HG02763 (cell line): ENCODE data around the gene TECRL.

ENCODE experiments used
- ATAC-seq: cut with Tn5 transposase; IDR thresholded peaks from one replicate; pipeline ENCODE4 v1.9.1; 2021; ENCODE audit warnings: mild to moderate bottlenecking, moderate library complexity; ENCODE audit not compliant: unreplicated experiment

TECRL gene

GRCh38 chr4:64330143-64330542, 79.1 kb downstream of the TECRL start:
- ATAC-seq: no peak

DNA sequence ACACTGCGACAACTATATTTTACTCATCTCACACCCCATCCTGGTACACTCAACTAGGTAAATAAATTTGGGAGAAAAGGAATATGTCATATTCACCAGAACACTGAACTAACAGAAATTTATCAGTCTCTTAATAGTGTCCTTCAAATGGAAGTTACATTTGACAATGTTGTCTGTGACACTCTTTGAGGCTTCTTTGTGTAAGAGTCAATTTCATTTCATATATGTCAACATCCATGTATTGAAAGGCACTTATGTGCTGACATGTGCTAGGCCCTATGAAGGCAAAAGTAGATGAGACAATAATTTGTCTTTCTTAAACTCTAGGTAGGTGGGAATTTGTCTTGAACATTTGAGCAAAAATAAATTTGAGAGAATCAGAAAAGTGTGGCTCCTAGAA, 82.0 kb downstream of the TECRL start:
- no peak for ATAC-seq

DNA sequence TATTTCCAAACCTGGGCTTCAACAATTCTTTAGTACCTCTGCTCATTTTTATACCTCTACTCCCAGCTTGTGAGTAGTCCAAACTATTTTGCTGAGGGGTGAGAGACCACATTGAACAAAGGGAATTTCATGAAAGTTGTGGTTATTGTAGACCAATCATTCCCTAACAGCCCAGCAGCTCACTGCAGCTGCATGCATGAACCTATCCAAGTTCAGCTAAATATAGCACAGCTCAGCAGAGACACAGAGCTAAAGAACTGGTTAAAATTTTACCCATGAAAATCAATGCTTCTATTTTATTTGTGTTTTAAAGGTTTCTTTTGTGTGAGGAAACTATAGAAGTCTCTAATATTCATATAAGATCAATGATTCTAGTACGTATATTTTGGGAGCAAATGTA, 82.7 kb downstream of the TECRL start:
- no peak for ATAC-seq

DNA sequence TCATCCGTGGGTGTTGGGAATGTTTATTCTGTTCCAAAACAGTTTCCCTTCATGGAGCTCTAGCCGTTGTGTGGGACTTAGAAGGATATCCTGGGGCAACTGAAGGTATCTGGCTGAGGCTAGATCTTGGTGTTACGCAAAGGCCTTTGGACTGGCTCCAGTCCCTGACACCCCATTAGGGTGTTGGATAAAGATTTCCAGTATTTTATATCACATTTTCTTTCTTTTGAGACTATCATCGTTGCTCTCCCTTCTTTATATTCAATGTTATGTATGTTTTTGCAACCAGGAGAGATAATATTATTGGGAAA, 103.0 kb downstream of the TECRL start:
- ATAC-seq: no peak

GRCh38 chr4:64305565-64306254, 103.5 kb downstream of the TECRL start:
- ATAC-seq: no peak

- no peak for ATAC-seq
These were observed 136.8 kb downstream of the TECRL start for GRCh38 chr4:64272432-64272831.

DNA sequence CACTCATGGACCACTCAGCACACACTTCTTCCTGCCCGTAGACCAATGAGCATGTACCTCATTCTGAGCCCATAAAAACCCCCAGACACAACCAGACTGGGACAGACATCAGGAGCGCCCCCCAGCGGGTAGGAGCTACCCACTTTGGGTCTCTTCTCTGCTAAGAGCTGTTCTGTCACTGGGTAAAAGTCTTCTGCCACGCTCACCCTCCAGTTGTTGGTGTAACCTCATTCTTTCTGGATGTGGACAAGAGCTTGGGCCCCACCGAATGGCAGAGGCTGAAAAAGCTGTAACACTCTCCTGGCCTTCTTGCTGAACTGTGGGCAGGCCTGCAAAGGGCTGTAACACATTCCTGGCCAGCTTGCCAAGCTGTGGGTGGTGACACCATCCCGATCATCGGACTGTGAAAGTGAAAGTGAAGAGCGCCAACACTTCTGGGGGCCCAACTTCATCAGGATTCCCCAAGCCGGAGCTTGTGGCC, 137.6 kb downstream of the TECRL start:
- ATAC-seq: no peak

GRCh38 chr4:64266669-64267068, 142.6 kb downstream of the TECRL start:
- no peak for ATAC-seq

- ATAC-seq: no peak
These were observed 143.0 kb downstream of the TECRL start for GRCh38 chr4:64266263-64266662.

GRCh38 chr4:64251781-64252180, 157.5 kb downstream of the TECRL start:
- no peak for ATAC-seq

DNA sequence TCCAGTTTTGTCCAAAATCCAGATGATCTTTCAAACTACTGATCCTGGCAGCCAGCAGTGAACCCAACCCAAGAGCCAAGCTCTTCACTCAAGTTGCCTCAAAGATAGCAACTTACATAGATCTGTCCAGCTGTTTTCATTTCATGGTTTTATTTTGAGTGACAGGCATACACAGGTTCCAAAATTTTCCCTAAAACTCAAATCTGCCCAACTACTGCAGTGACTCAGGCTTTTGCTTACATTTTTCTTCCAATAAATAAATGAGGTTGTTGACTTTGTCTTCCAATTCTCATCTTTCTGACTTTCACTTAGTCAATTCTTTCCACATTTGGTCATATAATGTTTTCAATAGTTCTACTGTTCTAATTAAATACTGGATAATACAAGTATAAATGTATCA, 158.8 kb downstream of the TECRL start:
- ATAC-seq: no peak

DNA sequence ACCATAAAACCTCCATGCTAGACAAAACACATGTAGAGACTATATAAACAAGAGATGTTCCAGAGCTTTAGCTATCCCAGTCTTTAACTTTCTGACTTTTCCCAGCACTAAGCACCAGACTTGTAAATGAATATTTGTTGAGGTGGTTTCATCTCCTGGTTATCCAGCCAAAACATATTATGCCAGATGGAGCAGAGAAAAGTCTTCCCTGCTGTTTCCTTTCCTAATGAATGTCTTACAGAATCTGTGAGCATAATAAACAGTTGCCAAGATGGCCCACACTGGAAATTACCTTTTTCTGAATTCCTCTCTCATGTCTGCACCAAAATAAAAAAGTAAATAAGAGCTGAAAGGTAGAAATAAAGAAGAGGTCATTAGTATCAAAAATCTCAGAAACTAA, 159.2 kb downstream of the TECRL start:
- no peak for ATAC-seq

DNA sequence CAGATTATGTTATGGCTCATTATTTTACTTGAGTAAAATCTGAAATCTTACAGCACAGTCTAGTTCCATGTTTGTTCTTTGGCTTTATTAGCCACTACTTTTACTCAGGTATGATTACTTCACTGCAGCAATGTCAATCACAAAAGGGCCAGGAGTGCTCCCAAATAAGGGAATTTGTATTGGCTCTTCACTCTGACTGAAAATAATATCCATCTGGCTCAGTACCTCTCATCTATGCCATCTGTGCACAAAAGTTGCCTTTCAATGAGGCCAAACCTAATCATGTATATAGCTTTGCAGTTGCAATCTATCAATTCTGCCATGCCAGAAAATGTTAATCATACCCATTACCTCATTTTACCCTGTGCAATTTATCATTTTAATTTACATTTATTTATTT, 161.1 kb downstream of the TECRL start:
- ATAC-seq: no peak

DNA sequence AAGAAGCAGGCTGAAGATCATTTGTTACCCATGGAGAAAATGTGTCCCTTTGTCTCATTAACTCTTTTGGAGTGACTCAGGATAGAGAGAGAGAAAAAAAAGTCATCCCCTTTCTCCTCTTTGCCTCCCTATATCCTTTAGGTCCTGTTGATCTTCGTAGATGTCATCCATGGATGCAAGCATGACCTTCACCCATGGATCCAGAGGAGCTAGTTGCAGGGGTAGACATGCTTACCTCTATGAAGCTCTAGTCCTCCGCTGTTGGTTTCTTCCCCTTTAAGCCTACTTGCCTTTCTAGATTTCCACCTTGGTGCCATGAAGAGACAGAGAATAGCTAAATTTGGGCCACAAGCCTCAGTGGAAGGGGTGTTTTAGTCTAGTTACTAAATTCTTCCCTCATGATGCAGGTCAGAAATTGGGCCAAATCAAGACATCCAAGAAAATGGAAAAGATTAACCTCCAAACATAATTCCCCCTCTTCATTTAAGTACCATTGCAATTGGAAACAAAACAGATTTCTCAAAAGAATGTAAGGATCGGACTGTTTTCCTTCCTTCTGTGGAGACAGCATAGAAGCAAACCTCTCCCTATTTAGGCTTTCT, 178.4 kb downstream of the TECRL start:
- no peak for ATAC-seq
